ENCODE measurements around the gene S100A2.

DNA sequence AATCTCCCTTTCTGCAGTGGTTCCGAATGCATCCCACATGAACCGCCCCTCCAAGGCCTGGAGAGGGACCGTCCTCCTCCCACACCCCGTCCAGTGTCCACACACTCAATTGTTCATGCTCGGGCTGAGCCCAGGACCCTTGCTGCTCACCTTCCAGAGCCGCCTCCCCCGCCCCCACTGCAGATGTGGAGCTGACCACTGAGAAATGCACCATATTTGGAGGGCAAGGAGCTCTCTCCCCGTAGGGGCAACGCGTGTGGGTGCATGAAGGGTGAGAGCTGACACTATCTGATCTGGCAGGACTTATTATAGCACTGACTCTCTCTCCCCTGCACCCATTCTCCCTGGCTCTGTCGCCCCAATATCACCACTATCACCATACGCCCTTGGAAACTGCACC is 12.5 kb downstream of the S100A2 start:
- TF ChIP-seq, protein P1, sequence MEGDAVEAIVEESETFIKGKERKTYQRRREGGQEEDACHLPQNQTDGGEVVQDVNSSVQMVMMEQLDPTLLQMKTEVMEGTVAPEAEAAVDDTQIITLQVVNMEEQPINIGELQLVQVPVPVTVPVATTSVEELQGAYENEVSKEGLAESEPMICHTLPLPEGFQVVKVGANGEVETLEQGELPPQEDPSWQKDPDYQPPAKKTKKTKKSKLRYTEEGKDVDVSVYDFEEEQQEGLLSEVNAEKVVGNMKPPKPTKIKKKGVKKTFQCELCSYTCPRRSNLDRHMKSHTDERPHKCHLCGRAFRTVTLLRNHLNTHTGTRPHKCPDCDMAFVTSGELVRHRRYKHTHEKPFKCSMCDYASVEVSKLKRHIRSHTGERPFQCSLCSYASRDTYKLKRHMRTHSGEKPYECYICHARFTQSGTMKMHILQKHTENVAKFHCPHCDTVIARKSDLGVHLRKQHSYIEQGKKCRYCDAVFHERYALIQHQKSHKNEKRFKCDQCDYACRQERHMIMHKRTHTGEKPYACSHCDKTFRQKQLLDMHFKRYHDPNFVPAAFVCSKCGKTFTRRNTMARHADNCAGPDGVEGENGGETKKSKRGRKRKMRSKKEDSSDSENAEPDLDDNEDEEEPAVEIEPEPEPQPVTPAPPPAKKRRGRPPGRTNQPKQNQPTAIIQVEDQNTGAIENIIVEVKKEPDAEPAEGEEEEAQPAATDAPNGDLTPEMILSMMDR (IDR thresholded peaks at IDR 0.05; ENCODE audit: low read length): no peak
- no peak for TF ChIP-seq EZH2 (optimal IDR thresholded peaks at IDR 0.05; ENCODE audit: low read depth, low read length)
- no peak for TF ChIP-seq EZH2phosphoT487 (IDR thresholded peaks at IDR 0.05; ENCODE audit: low read length)

Data from MM.1S (cell line).